Activated CD8-positive, alpha-beta memory T cell treated with anti-CD3 and anti-CD28 coated beads, Interleukin-2, amount 10 ng/mL, durations not matched to agents 7 days and 5 days (primary cell): ENCODE data around the gene CCP110. TPM values are rescaled to one million over a fixed set of nuclear protein-coding genes. Genes with fewer than 3 reads are reported as not detected.

Experiments used
- ATAC-seq: fragments of 150-1000 bp; cut with Tn5 transposase; one replicate; pipeline ENCODE4 v1.10.0; 2021; ENCODE audit warnings: moderate library complexity
- CTCF ChIA-PET: fragments of 350-600 bp; sonication (Branson Sonifier 250); formaldehyde crosslinking; loops from one replicate; lab custom pipeline; 2021; ENCODE audit warnings: antibody characterized with exemption; lab: Charles Lee
- DNase-seq: peaks from one replicate; pipeline ENCODE4 v3.0.0-alpha.2; 2020
- H3K27ac Mint-ChIP-seq: one replicate; pipeline ENCODE4 v1.8.0; 2021; ENCODE audit warnings: mild to moderate bottlenecking, mixed read lengths
- H3K27me3 Mint-ChIP-seq: one replicate; pipeline ENCODE4 v1.8.0; 2021; ENCODE audit warnings: mixed read lengths
- H3K36me3 Mint-ChIP-seq: one replicate; pipeline ENCODE4 v1.8.0; 2021; ENCODE audit warnings: mild to moderate bottlenecking, mixed read lengths
- H3K4me1 Mint-ChIP-seq: one replicate; pipeline ENCODE4 v1.8.0; 2021; ENCODE audit warnings: mixed read lengths
- H3K4me3 Mint-ChIP-seq: one replicate; pipeline ENCODE4 v1.8.0; 2021; ENCODE audit warnings: mild to moderate bottlenecking, moderate library complexity, mixed read lengths
- H3K9me3 Mint-ChIP-seq: one replicate; pipeline ENCODE4 v1.8.0; 2022; ENCODE audit warnings: low read depth, mixed read lengths
- total RNA-seq, 2 experiments: library from RNA; stranded (reverse); gene quantifications; one replicate each; pipeline ENCODE4 v1.2.3, GENCODE V29; 2021

CCP110 gene
- total RNA-seq, 2 experiments from 2014 or later: 45.0 to 45.3 TPM

DNA sequence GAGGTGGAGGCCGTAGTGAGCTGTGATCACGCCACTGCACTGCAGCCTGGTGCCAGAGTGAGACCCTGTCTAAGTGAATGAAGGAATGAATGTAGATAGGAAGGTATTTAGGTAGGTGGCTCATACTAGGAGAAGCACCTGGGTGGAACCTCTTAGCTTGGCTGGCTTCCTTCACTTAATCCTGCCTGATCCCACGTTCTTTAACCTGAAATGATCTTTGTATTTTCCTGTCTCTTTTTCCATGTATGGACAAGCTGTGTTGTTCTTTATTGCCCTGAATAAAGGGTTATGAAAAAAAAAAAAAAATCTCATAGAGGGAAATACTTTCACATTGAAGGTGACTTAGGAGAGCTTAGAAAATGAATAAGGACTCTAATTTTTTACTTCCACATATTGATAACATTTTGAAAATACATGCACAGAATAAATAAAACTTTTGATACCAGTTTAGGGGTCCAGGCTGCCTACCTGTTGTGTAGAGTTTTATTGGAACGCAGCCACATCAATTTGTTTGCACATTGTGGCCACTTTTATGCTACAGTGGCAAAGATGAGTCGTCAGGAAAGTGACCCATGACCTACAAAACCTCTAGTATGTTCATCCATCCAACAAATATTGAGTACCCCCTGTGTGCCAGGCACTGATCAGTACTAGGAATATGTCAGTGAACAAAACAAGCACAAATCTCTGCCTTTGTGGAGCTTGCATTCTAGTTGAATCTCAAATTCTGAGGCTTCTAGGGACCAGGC lies 76.4 kb downstream of the CCP110 start:
- ATAC-seq (no peak), DNase-seq (no peak)
- H3K4me3 Mint-ChIP-seq: no peak overlapping the region
- peaks cover 2% of the 10 kb centered on the region for H3K4me1 Mint-ChIP-seq
- no peaks in the 10 kb centered on the region for H3K27me3 Mint-ChIP-seq
- H3K36me3 Mint-ChIP-seq: peaks cover 12% of the 10 kb centered on the region
- no peaks in the 10 kb centered on the region for H3K9me3 Mint-ChIP-seq
- H3K27ac Mint-ChIP-seq: no peak overlapping the region
- CTCF ChIA-PET: interaction anchor here (0.7 to 10.2 kb wide), 9 partner anchors 10 to 307 kb away, joined by 3 to 78 read pairs (median 4); partner anchors contain the start of gene GPRC5B

DNA sequence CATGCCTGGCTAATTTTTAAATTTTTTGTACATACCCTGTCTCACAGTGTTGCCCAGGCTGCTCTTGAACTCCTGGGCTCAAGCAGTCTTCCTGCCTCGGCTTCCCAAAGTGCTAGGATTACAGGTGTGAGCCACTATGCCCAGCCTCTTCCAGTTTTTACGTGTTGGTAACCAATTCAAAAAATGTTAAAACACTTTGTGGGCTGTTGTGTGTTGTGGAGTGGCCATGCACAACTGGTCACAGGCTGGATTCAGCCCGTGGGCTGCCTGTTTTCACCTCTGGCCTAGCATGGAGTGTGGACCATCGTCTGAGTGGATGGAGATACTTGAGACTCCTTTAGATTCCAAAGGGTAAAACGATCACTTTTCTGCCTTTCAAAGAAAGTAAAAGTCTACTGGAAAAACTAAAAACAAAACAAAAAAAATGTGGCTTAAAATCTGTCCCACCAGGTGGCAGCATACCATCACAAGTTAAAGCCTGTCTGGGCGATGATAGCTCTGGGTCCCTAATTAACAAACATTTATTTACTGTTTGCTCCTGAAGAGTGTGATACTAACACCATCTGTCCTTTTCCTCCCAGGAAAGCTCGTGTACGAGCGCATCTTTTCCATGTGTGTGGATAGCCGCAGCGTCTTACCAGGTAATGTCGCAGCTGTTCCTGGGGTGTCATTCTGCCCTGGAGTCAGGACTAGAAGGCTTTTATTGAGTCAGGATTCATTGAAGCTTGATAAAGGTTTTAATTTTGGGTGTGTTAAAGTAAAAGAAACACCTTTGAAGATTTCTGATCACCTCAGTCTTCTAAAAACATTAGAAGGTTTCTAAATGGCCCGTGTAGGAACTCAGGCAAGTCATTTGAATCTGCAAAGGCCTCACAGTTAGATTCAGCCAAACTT lies 77.6 kb downstream of the CCP110 start:
- Mint-ChIP-seq H3K4me3 (no peak overlapping the region), H3K27me3 (no peaks in the 10 kb centered on the region), H3K4me1 (peaks cover 2% of the 10 kb centered on the region), H3K36me3 (peaks cover 19% of the 10 kb centered on the region), H3K27ac (no peak overlapping the region), H3K9me3 (no peaks in the 10 kb centered on the region)
- CTCF ChIA-PET: interaction anchor here (0.7 to 10.2 kb wide), 12 partner anchors 11 to 306 kb away, joined by 3 to 78 read pairs (median 4); partner anchors contain the start of genes GPRC5B, IQCK, KNOP1 and VPS35L
- ATAC-seq (no peak), DNase-seq (no peak)

Other genes with a start within 250 kb of the CCP110 start
- gene CLEC19A, start 238.2 kb upstream of the CCP110 start, total RNA-seq: not detected
- gene TMC5, start 106.1 kb upstream of the CCP110 start, total RNA-seq: under 1 TPM in 1 of 2 experiments, not detected in 1; 0.09 TPM
- gene GDE1, start 1.8 kb upstream of the CCP110 start, total RNA-seq: 10 to 100 TPM; 21.3 to 31.8 TPM
- 10 to 100 TPM; 43.4 to 47.7 TPM for gene VPS35L, start 31.8 kb downstream of the CCP110 start, total RNA-seq
- gene KNOP1, start 194.3 kb downstream of the CCP110 start, total RNA-seq: 10 to 100 TPM; 20.9 to 24.4 TPM
- gene IQCK, start 194.3 kb downstream of the CCP110 start, total RNA-seq: under 1 TPM; 0.66 to 0.82 TPM